ENCODE data around the gene FOXD1. TPM values are rescaled to one million over a fixed set of nuclear protein-coding genes. Genes with fewer than 3 reads are reported as not detected.

FOXD1 gene
- total RNA-seq, 4 donors from 2014 or later: not detected

DNA sequence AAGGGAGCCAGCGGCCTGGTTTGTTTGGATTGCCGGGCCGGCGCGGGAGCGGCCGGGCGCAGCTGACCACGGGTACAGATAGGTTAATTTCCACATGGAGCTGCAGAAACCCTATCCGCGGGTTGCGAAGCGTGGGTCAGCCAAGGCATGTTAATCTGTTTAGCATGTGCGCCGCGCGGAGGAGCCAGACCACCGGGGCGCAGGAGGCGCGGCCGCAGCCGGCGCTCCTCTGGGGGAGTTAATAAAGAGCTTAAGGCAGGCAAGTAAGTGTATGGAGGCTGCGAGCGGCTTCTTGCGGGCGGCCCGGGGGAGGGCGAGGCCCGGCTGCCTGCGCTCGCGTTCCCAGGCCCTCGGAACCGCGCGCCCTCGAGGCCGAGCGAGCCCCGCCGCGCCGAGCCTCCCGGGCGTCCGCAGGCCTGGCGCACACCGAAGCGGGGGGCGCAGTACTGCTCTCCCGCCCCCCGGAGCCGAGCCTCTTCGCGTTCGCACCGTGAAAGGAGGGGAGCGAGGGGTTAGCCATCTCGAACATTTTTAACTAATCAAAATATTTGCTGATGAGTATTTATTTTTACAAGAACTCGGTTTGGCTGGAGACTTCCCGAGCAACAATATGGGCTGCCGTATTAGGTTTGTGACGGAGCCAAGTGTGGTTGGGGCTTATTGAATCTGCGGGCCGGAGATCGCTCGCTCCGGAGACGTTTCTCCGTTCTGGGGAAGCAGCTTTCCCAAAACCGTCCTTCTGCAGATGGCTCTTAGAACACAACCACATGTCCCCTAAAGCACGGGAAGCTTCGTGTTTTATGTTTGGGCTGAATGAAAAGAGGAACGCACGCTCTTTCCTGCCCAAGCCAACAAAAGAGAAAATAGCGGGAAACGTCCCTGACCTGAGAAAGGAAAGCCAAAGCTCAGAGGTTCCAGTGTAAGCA is 28.8 kb downstream of the FOXD1 start:
- H3K9me3 ChIP-seq: no peaks in the 10 kb centered on the region
- WGBS, 2 donors (ENCODE audit: low coverage in 1 of 2): 11% methylated on average over 73 of the region's 79 CpGs; no CpG with 5 or more reads in 1 of the 2 donors
- TF ChIP-seq EP300 (IDR thresholded peaks at IDR 0.05; ENCODE audit: low read depth) (no peak), POLR2A (IDR thresholded peaks at IDR 0.05) (no peak)
- TF ChIP-seq, protein P1, sequence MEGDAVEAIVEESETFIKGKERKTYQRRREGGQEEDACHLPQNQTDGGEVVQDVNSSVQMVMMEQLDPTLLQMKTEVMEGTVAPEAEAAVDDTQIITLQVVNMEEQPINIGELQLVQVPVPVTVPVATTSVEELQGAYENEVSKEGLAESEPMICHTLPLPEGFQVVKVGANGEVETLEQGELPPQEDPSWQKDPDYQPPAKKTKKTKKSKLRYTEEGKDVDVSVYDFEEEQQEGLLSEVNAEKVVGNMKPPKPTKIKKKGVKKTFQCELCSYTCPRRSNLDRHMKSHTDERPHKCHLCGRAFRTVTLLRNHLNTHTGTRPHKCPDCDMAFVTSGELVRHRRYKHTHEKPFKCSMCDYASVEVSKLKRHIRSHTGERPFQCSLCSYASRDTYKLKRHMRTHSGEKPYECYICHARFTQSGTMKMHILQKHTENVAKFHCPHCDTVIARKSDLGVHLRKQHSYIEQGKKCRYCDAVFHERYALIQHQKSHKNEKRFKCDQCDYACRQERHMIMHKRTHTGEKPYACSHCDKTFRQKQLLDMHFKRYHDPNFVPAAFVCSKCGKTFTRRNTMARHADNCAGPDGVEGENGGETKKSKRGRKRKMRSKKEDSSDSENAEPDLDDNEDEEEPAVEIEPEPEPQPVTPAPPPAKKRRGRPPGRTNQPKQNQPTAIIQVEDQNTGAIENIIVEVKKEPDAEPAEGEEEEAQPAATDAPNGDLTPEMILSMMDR (IDR thresholded peaks at IDR 0.05): no peak
- no peak for DNase-seq
- peaks cover 0 to 14% (median 11%) of the 10 kb centered on the region in 4 donors for H3K4me1 ChIP-seq
- H3K27me3 ChIP-seq: peaks cover 100% of the 10 kb centered on the region
- in situ Hi-C loops (cut with MboI; ENCODE audit: low pct_ligation_motif_present in 1 of 4, low pct_unique_long_range_greater_than_20kb in 1 of 4, low sequenced_read_pairs in 3 of 4): no loop called here
- peak overlapping the region in 2 of 4 donors; percentile 12 to 23 for H3K4me3 ChIP-seq
- intact Hi-C loops (cut with DNase I; ENCODE audit: low total_unique reads): no loop called here
- H3K36me3 ChIP-seq: no peaks in the 10 kb centered on the region
- H3K27ac ChIP-seq: no peak overlapping the region

DNA sequence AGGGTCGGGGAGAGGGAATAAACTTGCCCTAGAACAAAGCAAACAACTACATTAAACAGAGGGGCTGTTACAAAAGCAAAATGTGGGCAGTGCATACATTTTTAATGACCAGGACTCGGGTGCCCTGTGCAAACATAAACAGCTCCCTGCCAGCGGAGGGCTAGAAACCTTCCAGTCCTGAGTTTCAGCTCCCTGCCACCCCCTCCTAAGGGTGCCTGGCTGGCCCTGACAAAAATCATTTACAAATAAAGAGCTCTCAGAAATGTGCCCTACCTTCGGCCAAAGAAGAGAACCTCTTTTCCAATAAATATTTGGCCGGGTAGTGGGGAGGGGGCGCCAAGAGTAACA is 29.5 kb downstream of the FOXD1 start:
- 11 to 20% methylated on average over 1 to 6 of the region's 6 CpGs for WGBS, 2 donors (ENCODE audit: low coverage in 1 of 2)
- TF ChIP-seq, protein P1 (IDR thresholded peaks at IDR 0.05): no peak
- TF ChIP-seq EP300 (IDR thresholded peaks at IDR 0.05; ENCODE audit: low read depth): no peak
- TF ChIP-seq POLR2A (IDR thresholded peaks at IDR 0.05): no peak
- Histone ChIP-seq H3K36me3 (no peaks in the 10 kb centered on the region), H3K27me3 (peaks cover 100% of the 10 kb centered on the region), H3K4me1 (peaks cover 0 to 14% (median 11%) of the 10 kb centered on the region in 4 donors), H3K27ac (no peak overlapping the region), H3K4me3 (no peak overlapping the region), H3K9me3 (no peaks in the 10 kb centered on the region)
- intact Hi-C loops (cut with DNase I; ENCODE audit: low total_unique reads): no loop called here
- DNase-seq: no peak
- in situ Hi-C loops (cut with MboI; ENCODE audit: low pct_ligation_motif_present in 1 of 4, low pct_unique_long_range_greater_than_20kb in 1 of 4, low sequenced_read_pairs in 3 of 4): no loop called here

DNA sequence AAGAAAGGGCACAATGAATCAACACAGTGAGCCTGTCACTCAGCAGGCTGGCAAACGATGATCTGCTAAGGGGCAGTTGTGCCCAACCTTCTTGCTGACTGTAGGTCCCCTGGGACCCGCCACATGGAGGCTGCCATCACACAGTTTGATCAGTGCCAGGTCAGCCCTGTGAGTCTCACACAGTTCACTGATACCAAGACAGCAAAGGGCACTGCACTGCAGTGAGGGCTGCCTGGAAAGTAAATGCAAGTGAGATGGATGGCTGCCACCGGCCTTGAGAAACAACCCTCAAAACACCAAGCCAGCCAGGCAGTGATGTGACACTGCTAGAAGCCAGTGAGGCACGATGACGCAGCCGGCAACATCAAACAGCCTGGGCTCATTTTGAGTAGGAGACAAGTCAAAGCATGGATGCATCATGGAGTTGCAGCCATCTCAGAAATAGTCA is 30.3 kb downstream of the FOXD1 start:
- WGBS, 2 donors (ENCODE audit: low coverage in 1 of 2): 73% methylated on average over 6 of the region's 6 CpGs; no CpG with 5 or more reads in 1 of the 2 donors
- H3K36me3 ChIP-seq: no peaks in the 10 kb centered on the region
- no peak overlapping the region for H3K27ac ChIP-seq
- intact Hi-C loops (cut with DNase I; ENCODE audit: low total_unique reads): no loop called here
- TF ChIP-seq, protein P1 (IDR thresholded peaks at IDR 0.05): no peak
- TF ChIP-seq POLR2AphosphoS5 (IDR thresholded peaks at IDR 0.05): no peak
- no peak overlapping the region for H3K4me3 ChIP-seq
- in situ Hi-C loops (cut with MboI; ENCODE audit: low pct_ligation_motif_present in 1 of 4, low pct_unique_long_range_greater_than_20kb in 1 of 4, low sequenced_read_pairs in 3 of 4): no loop called here
- peaks cover 100% of the 10 kb centered on the region for H3K27me3 ChIP-seq
- no peak for DNase-seq
- H3K9me3 ChIP-seq: no peaks in the 10 kb centered on the region
- peaks cover 0 to 14% (median 11%) of the 10 kb centered on the region in 4 donors for H3K4me1 ChIP-seq

GRCh38 chr5:73417303-73418034 is 31.1 kb downstream of the FOXD1 start:
- peaks cover 98% of the 10 kb centered on the region for H3K27me3 ChIP-seq
- intact Hi-C loops (cut with DNase I; ENCODE audit: low total_unique reads): no loop called here
- in situ Hi-C loops (cut with MboI; ENCODE audit: low pct_ligation_motif_present in 1 of 4, low pct_unique_long_range_greater_than_20kb in 1 of 4, low sequenced_read_pairs in 3 of 4): no loop called here

More at GRCh38 chr5:73417303-73418034, 31.1 kb downstream of the FOXD1 start:
- Histone ChIP-seq H3K9me3 (no peaks in the 10 kb centered on the region), H3K4me1 (peaks cover 0 to 14% (median 11%) of the 10 kb centered on the region in 4 donors), H3K36me3 (no peaks in the 10 kb centered on the region), H3K4me3 (no peak overlapping the region), H3K27ac (no peak overlapping the region)
- no peak for TF ChIP-seq POLR2AphosphoS5 (IDR thresholded peaks at IDR 0.05)
- TF ChIP-seq EP300 (IDR thresholded peaks at IDR 0.05; ENCODE audit: low read depth): no peak
- TF ChIP-seq POLR2A (IDR thresholded peaks at IDR 0.05): no peak
- TF ChIP-seq, protein P1 (IDR thresholded peaks at IDR 0.05): no peak
- no peak for DNase-seq
- WGBS, 2 donors (ENCODE audit: low coverage in 1 of 2): 39 to 85% methylated on average over 2 to 10 of the region's 10 CpGs
